BJ (cell line): ENCODE data around the gene RUSF1. TPM values are rescaled to one million over a fixed set of nuclear protein-coding genes. Genes with fewer than 3 reads are reported as not detected.

Experiments
- CTCF ChIA-PET: fragments of 350-600 bp; formaldehyde crosslinking; extraction: SDS; loops from one replicate; lab custom pipeline; 2021; ENCODE audit warnings: antibody characterized with exemption, inconsistent platforms; lab: Yijun Ruan, JAX
- POLR2A ChIA-PET: fragments of 300-600 bp; sonication (Branson Sonifier 250); formaldehyde crosslinking; extraction: SDS; loops from one replicate; lab custom pipeline; 2021; ENCODE audit warnings: antibody characterized with exemption; lab: Charles Lee
- DNase-seq: peaks from one replicate; pipeline ENCODE4 v3.0.0-alpha.2; 2011; ENCODE audit warnings: low read depth
- H3K27me3 ChIP-seq: 2 replicates; pipeline ENCODE4 v1.6.0; 2011; ENCODE audit warnings: low read length; ENCODE audit not compliant: control insufficient read depth, insufficient read depth
- H3K36me3 ChIP-seq: 2 replicates; pipeline ENCODE4 v1.5.1; 2011; ENCODE audit warnings: low read length; ENCODE audit not compliant: control insufficient read depth, insufficient read depth
- H3K4me3 ChIP-seq: 2 replicates; pipeline ENCODE4 v1.5.1; 2011; ENCODE audit warnings: low read depth, mild to moderate bottlenecking, control low read depth, low read length
- CTCF ChIP-seq: IDR thresholded peaks from 2 replicates; pipeline ENCODE4 v1.5.1; 2011; ENCODE audit warnings: low read depth, mild to moderate bottlenecking, control low read depth, inconsistent platforms, low read length, moderate library complexity; ENCODE audit not compliant: insufficient read depth
- polyA plus RNA-seq: library from polyadenylated mRNA; depleted of rRNA; stranded (reverse); fragments of >200 nt; gene quantifications from 2 replicates; pipeline ENCODE4 v1.2.3, GENCODE V29; 2011

The RUSF1 gene
- polyA plus RNA-seq, 1 experiment: 56.4 TPM

GRCh38 chr16:31536804-31537361, 28.7 kb upstream of the RUSF1 start:
- TF ChIP-seq CTCF: no peak
- ChIA-PET POLR2A (no interaction called here), CTCF (interaction anchor here (0.6 to 0.7 kb wide), 2 partner anchors 18 to 34 kb away, joined by 3 read pairs; no protein-coding TSS in a partner anchor)
- Histone ChIP-seq H3K36me3 (no peaks in the 10 kb centered on the region), H3K27me3 (0 out of 2 replicates have a peak, but pooled peaks cover 3% of the 10 kb centered on the region), H3K4me3 (no peak overlapping the region)
- no peak for DNase-seq

GRCh38 chr16:31535737-31536136, 27.5 kb upstream of the RUSF1 start:
- H3K27me3 ChIP-seq: peaks cover 4% of the 10 kb centered on the region; the same call in 1 of the 2 replicates
- no peaks in the 10 kb centered on the region for H3K36me3 ChIP-seq
- no peak for TF ChIP-seq CTCF
- ChIA-PET POLR2A (no interaction called here), CTCF (interaction anchor here (0.7 to 1.2 kb wide), 3 partner anchors 16 to 61 kb away, joined by 3 read pairs; no protein-coding TSS in a partner anchor)
- no peak for DNase-seq
- H3K4me3 ChIP-seq: no peak overlapping the region

GRCh38 chr16:31532896-31533295, 24.7 kb upstream of the RUSF1 start:
- no peaks in the 10 kb centered on the region for H3K36me3 ChIP-seq
- H3K4me3 ChIP-seq: no peak overlapping the region
- POLR2A ChIA-PET: no interaction called here
- DNase-seq: no peak
- CTCF ChIA-PET: no interaction called here
- peaks cover 18% of the 10 kb centered on the region for H3K27me3 ChIP-seq
- no peak for TF ChIP-seq CTCF

GRCh38 chr16:31532120-31532519, 23.9 kb upstream of the RUSF1 start:
- no peak overlapping the region for H3K4me3 ChIP-seq
- H3K27me3 ChIP-seq: peaks cover 19% of the 10 kb centered on the region
- no peaks in the 10 kb centered on the region for H3K36me3 ChIP-seq
- TF ChIP-seq CTCF: no peak
- ChIA-PET CTCF (no interaction called here), POLR2A (no interaction called here)
- no peak for DNase-seq

GRCh38 chr16:31531096-31531495, 22.9 kb upstream of the RUSF1 start:
- Histone ChIP-seq H3K36me3 (no peaks in the 10 kb centered on the region), H3K4me3 (no peak overlapping the region), H3K27me3 (peaks cover 18% of the 10 kb centered on the region)
- ChIA-PET CTCF (no interaction called here), POLR2A (no interaction called here)
- DNase-seq: no peak
- TF ChIP-seq CTCF: no peak
